ENCODE results near the gene TMPRSS3.

The TMPRSS3 gene

GRCh38 chr21:42337830-42338728, 57.8 kb downstream of the TMPRSS3 start:
- peak; percentile 74 for TF ChIP-seq CTCF (IDR thresholded peaks at IDR 0.05)

GRCh38 chr21:42337276-42337675, 58.6 kb downstream of the TMPRSS3 start:
- no peak for TF ChIP-seq CTCF (IDR thresholded peaks at IDR 0.05)

- no peak for TF ChIP-seq CTCF (IDR thresholded peaks at IDR 0.05)
These were observed 59.8 kb downstream of the TMPRSS3 start for GRCh38 chr21:42336054-42336453.

GRCh38 chr21:42332557-42333317, 63.1 kb downstream of the TMPRSS3 start:
- TF ChIP-seq CTCF (IDR thresholded peaks at IDR 0.05) = no peak

- no peak for TF ChIP-seq CTCF (IDR thresholded peaks at IDR 0.05)
These were observed 64.2 kb downstream of the TMPRSS3 start for GRCh38 chr21:42331660-42332059.

GRCh38 chr21:42330380-42331371, 65.2 kb downstream of the TMPRSS3 start:
- TF ChIP-seq CTCF (IDR thresholded peaks at IDR 0.05) = no peak

- TF ChIP-seq CTCF (IDR thresholded peaks at IDR 0.05) = no peak
These were observed 71.0 kb downstream of the TMPRSS3 start for GRCh38 chr21:42324896-42325295.
